Natural killer cell (primary cell): ENCODE data around the gene GRIA3. TPM values are rescaled to one million over a fixed set of nuclear protein-coding genes. Genes with fewer than 3 reads are reported as not detected.
"Not testable (repeated sequence)": the region's sequence is repeated elsewhere in the genome, so short reads cannot be mapped to it uniquely, and the experiment has no call there.

Source experiments
- ATAC-seq, 3 donors: fragments of 150-1000 bp in 2 of 3; fragments of 200-7000 bp in 1 of 3; cut with Tn5 transposase; 1 replicate in 1 of 3; 2 replicates in 2 of 3; pipeline ENCODE4 v1.10.0; 2021; ENCODE audit warnings: mild to moderate bottlenecking in 2 of 3, moderate library complexity in 2 of 3
- DNase-seq, 2 donors: peaks; one replicate each; pipeline versions ENCODE4 v3.0.0 to v3.0.0-alpha.2; 2013 to 2021; ENCODE audit warnings: mixed read lengths in 1 of 2
- H3K27ac ChIP-seq: one replicate; pipeline ENCODE4 v1.5.1; 2013; ENCODE audit warnings: mild to moderate bottlenecking, low read length
- H3K27me3 ChIP-seq: one replicate; pipeline ENCODE4 v1.6.1; 2013; ENCODE audit warnings: low read length; ENCODE audit not compliant: control insufficient read depth, insufficient read depth
- H3K36me3 ChIP-seq: one replicate; pipeline ENCODE4 v1.6.1; 2013; ENCODE audit warnings: low read length; ENCODE audit not compliant: control insufficient read depth, insufficient read depth
- H3K4me1 ChIP-seq: one replicate; pipeline ENCODE4 v1.6.1; 2013; ENCODE audit warnings: low read length; ENCODE audit not compliant: control insufficient read depth, insufficient read depth
- H3K4me3 ChIP-seq: one replicate; pipeline ENCODE4 v1.5.1; 2013; ENCODE audit warnings: low read length
- H3K9me3 ChIP-seq: one replicate; pipeline ENCODE4 v1.6.1; 2013; ENCODE audit warnings: low read length; ENCODE audit not compliant: control insufficient read depth, insufficient read depth
- H3K27ac Mint-ChIP-seq, 2 donors: one replicate each; pipeline ENCODE4 v1.8.0; 2022; ENCODE audit warnings: mild to moderate bottlenecking in 2 of 2, mixed read lengths in 2 of 2, moderate library complexity in 1 of 2
- H3K27me3 Mint-ChIP-seq, 2 donors: one replicate each; pipeline ENCODE4 v1.8.0; 2022; ENCODE audit warnings: low read depth in 2 of 2, mixed read lengths in 2 of 2
- H3K36me3 Mint-ChIP-seq: one replicate; pipeline ENCODE4 v1.8.0; 2022; ENCODE audit warnings: mixed read lengths
- H3K4me1 Mint-ChIP-seq, 2 donors: one replicate each; pipeline ENCODE4 v1.8.0; 2022; ENCODE audit warnings: mixed read lengths in 2 of 2
- H3K4me3 Mint-ChIP-seq: one replicate; pipeline ENCODE4 v1.8.0; 2022; ENCODE audit warnings: mild to moderate bottlenecking, moderate library complexity, mixed read lengths
- H3K9me3 Mint-ChIP-seq, 2 donors: one replicate each; pipeline ENCODE4 v1.8.0; 2022; ENCODE audit warnings: mixed read lengths in 2 of 2
- WGBS: methylation state at CpG from one replicate; pipeline ENCODE4 v1.1.7; 2013; ENCODE audit warnings: missing lambda C conversion rate; ENCODE audit not compliant: insufficient coverage; 5-methylcytosine and 5-hydroxymethylcytosine counted together
- intact Hi-C: fragments of 100-400 bp; cut with micrococcal nuclease; formaldehyde crosslinking; loops from one replicate; pipeline ENCODE4 v1.14.2; 2022
- total RNA-seq, 4 donors: library from RNA; stranded (reverse); fragments of 120-200 nt in 1 of 4; gene quantifications; one replicate each; pipeline versions ENCODE4 v1.2.3 to v1.2.4, GENCODE V29; 2013 to 2022
- TF ChIP-seq, protein P1 (sequence below): fragments of 200-600 bp; IDR thresholded peaks from one replicate; pipeline ENCODE4 v1.8.0; 2022; ENCODE audit warnings: antibody characterized with exemption

GRIA3 gene
- total RNA-seq, 3 donors from 2014 or later (not counting 1 experiment from before 2014, with no cell fraction given) = not detected

DNA sequence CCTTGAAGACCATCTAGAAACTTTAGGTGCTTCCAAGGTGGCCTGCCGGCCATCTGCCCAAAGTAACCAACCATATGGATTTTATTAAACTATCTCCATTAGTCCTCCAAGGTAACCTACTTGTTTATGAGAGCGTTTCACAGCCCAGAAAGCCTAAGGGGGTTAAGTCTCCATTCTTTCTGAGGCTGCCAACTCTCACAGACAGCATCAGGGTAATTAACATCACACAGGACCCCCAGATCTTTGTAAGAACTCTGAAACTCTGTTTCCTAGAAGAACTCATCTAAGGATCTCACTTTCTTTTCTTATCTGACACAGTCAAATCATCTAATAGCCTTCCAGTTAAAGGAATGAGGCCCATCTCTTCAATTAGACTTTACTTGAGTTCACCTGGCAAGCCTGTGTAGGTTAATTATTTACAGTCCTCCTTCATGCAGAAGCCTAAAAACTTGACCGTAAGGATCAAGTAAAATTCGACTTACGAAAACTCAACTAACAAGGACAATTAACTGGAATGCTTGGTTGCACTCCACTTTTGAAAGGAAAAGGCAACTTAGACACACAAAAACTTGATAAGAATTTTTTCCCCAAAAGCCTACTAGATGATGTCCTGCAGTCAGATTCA lies 252.5 kb downstream of the GRIA3 start:
- H3K4me3 Mint-ChIP-seq = no peak overlapping the region

DNA sequence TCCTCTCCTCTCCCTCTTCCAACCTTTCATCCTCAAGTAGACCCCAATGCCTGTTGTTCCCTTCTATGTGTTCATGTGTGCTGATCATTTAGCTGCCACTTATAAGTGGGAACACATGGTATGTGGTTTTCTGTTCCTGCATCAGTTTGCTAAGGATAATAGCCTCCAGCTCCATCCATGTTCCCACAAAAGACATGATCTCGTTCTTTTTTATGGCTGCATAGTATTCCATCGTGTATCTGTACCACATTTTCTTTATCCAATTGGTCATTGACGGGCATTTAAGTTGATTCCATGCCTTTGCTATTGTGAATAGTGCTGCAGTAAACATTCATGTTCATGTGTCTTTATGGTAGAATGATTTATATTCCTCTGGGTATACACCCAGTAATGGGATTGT lies 255.8 kb downstream of the GRIA3 start:
- not testable (repeated sequence) for DNase-seq, H3K4me3 Mint-ChIP-seq

More for the DNA sequence above, 252.5 kb downstream of the GRIA3 start:
- Mint-ChIP-seq H3K36me3 (no peaks in the 10 kb centered on the region), H3K27me3 (no peaks in the 10 kb centered on the region), H3K27ac (no peak overlapping the region), H3K9me3 (no peaks in the 10 kb centered on the region), H3K4me1 (no peaks in the 10 kb centered on the region)
- H3K36me3 ChIP-seq = no peaks in the 10 kb centered on the region
- ATAC-seq (no peak), DNase-seq (no peak)
- no peaks in the 10 kb centered on the region for H3K4me1 ChIP-seq
- no peaks in the 10 kb centered on the region for H3K9me3 ChIP-seq
- 81% methylated on average over 5 of the region's 5 CpGs for WGBS
- H3K27me3 ChIP-seq = no peaks in the 10 kb centered on the region
- no peak overlapping the region for H3K4me3 ChIP-seq
- no peak overlapping the region for H3K27ac ChIP-seq
- TF ChIP-seq, protein P1, sequence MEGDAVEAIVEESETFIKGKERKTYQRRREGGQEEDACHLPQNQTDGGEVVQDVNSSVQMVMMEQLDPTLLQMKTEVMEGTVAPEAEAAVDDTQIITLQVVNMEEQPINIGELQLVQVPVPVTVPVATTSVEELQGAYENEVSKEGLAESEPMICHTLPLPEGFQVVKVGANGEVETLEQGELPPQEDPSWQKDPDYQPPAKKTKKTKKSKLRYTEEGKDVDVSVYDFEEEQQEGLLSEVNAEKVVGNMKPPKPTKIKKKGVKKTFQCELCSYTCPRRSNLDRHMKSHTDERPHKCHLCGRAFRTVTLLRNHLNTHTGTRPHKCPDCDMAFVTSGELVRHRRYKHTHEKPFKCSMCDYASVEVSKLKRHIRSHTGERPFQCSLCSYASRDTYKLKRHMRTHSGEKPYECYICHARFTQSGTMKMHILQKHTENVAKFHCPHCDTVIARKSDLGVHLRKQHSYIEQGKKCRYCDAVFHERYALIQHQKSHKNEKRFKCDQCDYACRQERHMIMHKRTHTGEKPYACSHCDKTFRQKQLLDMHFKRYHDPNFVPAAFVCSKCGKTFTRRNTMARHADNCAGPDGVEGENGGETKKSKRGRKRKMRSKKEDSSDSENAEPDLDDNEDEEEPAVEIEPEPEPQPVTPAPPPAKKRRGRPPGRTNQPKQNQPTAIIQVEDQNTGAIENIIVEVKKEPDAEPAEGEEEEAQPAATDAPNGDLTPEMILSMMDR = no peak
- intact Hi-C loops = no loop called here

DNA sequence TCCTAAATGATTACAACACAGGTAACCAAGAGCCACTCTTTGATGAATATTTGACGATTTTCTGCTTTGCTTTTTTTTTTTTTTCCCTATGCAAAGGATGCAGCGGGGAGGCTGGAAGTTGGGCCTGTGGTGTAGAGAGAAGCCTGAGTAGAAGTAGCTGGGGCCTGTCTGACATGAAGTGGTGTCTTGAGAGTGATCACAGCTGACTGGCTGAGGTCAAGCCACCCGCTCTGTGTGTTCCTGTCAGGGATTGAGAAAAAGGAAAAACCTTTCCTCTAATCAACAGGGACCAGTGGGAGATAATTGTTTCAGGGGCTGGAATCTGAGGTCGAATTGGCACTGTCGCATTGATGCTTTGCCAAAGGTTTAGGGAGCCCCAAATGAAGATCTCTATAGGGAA lies 258.7 kb downstream of the GRIA3 start:
- H3K4me1 Mint-ChIP-seq = no peaks in the 10 kb centered on the region

More for the DNA sequence above, 255.8 kb downstream of the GRIA3 start:
- H3K4me1 Mint-ChIP-seq, intact Hi-C loops, H3K27me3 Mint-ChIP-seq, H3K9me3 ChIP-seq, H3K9me3 Mint-ChIP-seq, H3K4me1 ChIP-seq, H3K36me3 ChIP-seq, H3K27ac ChIP-seq, ATAC-seq, H3K27me3 ChIP-seq, H3K36me3 Mint-ChIP-seq, H3K27ac Mint-ChIP-seq, H3K4me3 ChIP-seq: not testable (repeated sequence)
- no CpG with 5 or more reads among the region's 3 CpGs for WGBS

DNA sequence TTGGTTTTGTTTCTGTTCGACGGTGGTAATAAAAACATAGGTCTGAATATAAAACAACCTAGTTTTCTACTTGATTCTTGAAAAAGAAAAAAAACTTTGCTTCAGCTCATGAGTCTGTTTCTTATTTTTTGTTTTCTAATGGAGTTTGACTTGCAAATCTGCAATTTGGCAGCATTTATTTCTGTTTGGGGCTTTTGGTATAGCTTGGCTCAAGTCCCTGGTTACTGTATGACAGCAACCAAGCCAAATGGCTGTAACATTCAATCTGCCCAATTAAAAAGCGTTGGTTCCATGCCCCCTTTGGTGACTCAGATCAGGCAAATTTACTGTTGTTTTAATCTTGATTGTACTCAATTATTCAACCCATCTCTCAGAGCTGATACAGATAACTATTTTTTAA lies 263.4 kb downstream of the GRIA3 start:
- Mint-ChIP-seq H3K9me3 (no peaks in the 10 kb centered on the region), H3K4me1 (no peaks in the 10 kb centered on the region), H3K4me3 (no peak overlapping the region), H3K36me3 (no peaks in the 10 kb centered on the region), H3K27me3 (no peaks in the 10 kb centered on the region), H3K27ac (no peak overlapping the region)
- 60% methylated on average over 1 of the region's 3 CpGs for WGBS
- Histone ChIP-seq H3K4me1 (no peaks in the 10 kb centered on the region), H3K4me3 (no peak overlapping the region), H3K9me3 (no peaks in the 10 kb centered on the region), H3K27ac (no peak overlapping the region), H3K36me3 (no peaks in the 10 kb centered on the region), H3K27me3 (no peaks in the 10 kb centered on the region)
- intact Hi-C loops = no loop called here
- no peak for DNase-seq
- ATAC-seq = no peak
- TF ChIP-seq, protein P1 = no peak

More for the DNA sequence above, 258.7 kb downstream of the GRIA3 start:
- H3K4me1 ChIP-seq = no peaks in the 10 kb centered on the region
- H3K27me3 Mint-ChIP-seq = no peaks in the 10 kb centered on the region
- no peak for DNase-seq
- H3K9me3 ChIP-seq = no peaks in the 10 kb centered on the region
- WGBS = 90% methylated on average over 2 of the region's 5 CpGs
- TF ChIP-seq, protein P1 = no peak
- no peaks in the 10 kb centered on the region for H3K36me3 ChIP-seq
- no peak overlapping the region for H3K27ac Mint-ChIP-seq
- no peak for ATAC-seq
- intact Hi-C loops = no loop called here
- H3K27ac ChIP-seq = no peak overlapping the region
- H3K36me3 Mint-ChIP-seq = no peaks in the 10 kb centered on the region
- no peaks in the 10 kb centered on the region for H3K27me3 ChIP-seq
- H3K9me3 Mint-ChIP-seq = no peaks in the 10 kb centered on the region
- no peak overlapping the region for H3K4me3 Mint-ChIP-seq
- H3K4me3 ChIP-seq = no peak overlapping the region
